ENCODE data around the gene MAOB.

MAOB gene

DNA sequence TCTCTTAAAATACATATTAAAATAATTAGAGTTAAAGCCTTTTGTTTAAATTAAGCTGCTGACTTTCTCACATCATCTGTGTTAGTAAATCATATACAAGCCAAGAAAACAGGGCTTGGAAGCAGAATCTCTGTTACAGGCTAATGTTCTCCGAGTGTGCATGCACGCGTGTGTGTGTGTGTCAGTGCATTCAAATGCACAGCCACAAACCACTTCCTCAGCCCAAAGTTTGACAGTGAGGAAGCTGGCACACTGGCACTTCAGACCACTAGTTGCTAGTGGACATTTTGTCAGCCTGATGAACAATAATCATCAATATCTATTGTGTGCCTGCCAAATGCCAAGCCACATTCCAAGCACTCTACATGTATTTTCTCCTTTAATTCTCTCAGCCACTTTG lies 5.6 kb downstream of the MAOB start:
- no peak overlapping the region for H3K4me2 ChIP-seq (ENCODE audit: low read length)
- TF ChIP-seq EZH2phosphoT487 (IDR thresholded peaks at IDR 0.05; ENCODE audit: borderline replicate concordance, low read length) (no peak), CTCF (IDR thresholded peaks at IDR 0.05; ENCODE audit: low read depth, low read length, poor library complexity, severe bottlenecking) (no peak)

DNA sequence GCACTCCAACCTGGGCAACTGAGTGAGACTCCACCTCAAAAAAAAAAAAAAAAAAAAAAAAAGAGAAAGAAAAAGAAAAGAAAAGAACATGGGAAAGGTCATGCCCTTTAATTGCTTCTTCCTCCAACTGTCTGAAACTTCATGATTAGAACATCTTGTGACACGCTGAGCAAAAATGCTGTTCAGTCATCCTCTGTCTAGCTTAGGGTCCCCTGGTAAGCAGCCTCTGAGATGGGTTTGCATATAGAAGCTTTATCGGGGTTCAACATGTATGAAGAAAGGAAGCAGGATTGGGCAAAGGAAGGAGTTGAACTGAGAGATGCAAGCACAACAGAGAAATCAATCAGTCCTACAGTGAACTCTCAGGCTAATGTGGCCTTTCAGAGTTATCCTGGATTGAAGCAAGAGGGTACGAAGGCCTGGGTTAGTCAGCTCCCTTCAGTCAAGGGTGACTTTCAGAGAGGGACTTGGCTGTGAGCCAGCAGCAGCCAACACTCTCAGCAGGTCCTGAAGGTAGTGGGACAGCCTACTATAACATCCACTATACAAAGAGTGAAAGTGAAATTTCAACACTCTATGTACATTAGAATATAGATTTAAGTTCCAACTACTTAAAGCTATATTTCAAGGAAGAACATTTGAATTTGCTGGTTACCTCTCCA lies 11.4 kb downstream of the MAOB start:
- Histone ChIP-seq H3K27ac (ENCODE audit: low read depth, low read length) (no peak overlapping the region), H3K27me3 (ENCODE audit: control insufficient read depth, low read length) (no peaks in the 10 kb centered on the region), H3K4me1 (ENCODE audit: control insufficient read depth, low read length) (no peaks in the 10 kb centered on the region), H4K20me1 (ENCODE audit: control insufficient read depth, insufficient read depth, low read depth, low read length) (no peaks in the 10 kb centered on the region), H3K9me3 (ENCODE audit: control insufficient read depth, insufficient read depth, low read length) (no peaks in the 10 kb centered on the region), H3K9me2 (replicated peaks; ENCODE audit: control insufficient read depth, low read length) (no peaks in the 10 kb centered on the region), H3F3A (ENCODE audit: control insufficient read depth, insufficient read depth) (no peaks in the 10 kb centered on the region), H3K79me2 (ENCODE audit: control insufficient read depth, low read length) (no peaks in the 10 kb centered on the region), H3K4me3 (ENCODE audit: low read length) (no peak overlapping the region), H3K4me2 (ENCODE audit: low read length) (no peak overlapping the region), H3K36me3 (ENCODE audit: control insufficient read depth, low read length) (no peaks in the 10 kb centered on the region)
- no peak for TF ChIP-seq EZH2phosphoT487 (IDR thresholded peaks at IDR 0.05; ENCODE audit: borderline replicate concordance, low read length)
- TF ChIP-seq CTCF (IDR thresholded peaks at IDR 0.05; ENCODE audit: low read depth, low read length, poor library complexity, severe bottlenecking): no peak

More for the DNA sequence above, 5.6 kb downstream of the MAOB start:
- H3K4me1 ChIP-seq (ENCODE audit: control insufficient read depth, low read length): no peaks in the 10 kb centered on the region
- no peaks in the 10 kb centered on the region for H3K36me3 ChIP-seq (ENCODE audit: control insufficient read depth, low read length)
- no peaks in the 10 kb centered on the region for H3K9me3 ChIP-seq (ENCODE audit: control insufficient read depth, insufficient read depth, low read length)
- H3K9me2 ChIP-seq (replicated peaks; ENCODE audit: control insufficient read depth, low read length): no peaks in the 10 kb centered on the region
- H3K4me3 ChIP-seq (ENCODE audit: low read length): no peak overlapping the region
- H3F3A ChIP-seq (ENCODE audit: control insufficient read depth, insufficient read depth): no peaks in the 10 kb centered on the region
- H3K27ac ChIP-seq (ENCODE audit: low read depth, low read length): no peak overlapping the region
- no peaks in the 10 kb centered on the region for H4K20me1 ChIP-seq (ENCODE audit: control insufficient read depth, insufficient read depth, low read depth, low read length)
- no peaks in the 10 kb centered on the region for H3K27me3 ChIP-seq (ENCODE audit: control insufficient read depth, low read length)
- no peaks in the 10 kb centered on the region for H3K79me2 ChIP-seq (ENCODE audit: control insufficient read depth, low read length)

DNA sequence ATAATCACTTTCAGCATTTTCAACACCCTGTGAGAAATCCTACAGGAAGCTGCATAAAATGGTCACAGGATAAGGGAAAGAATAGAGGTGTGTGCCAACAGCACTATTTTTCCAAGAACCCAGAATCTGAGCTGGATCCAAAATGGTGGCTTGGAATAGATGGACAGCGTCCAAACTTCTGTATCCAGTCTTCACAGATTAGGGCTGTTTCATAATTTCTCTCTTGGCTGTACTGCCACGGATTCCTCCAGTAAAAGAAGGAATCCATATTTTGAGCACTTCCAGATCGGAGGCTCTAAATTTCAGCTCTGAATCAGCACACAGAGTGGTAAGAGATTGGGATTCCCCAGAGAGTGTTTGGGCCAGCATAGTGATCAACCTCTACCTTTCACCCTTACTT lies 12.2 kb downstream of the MAOB start:
- Histone ChIP-seq H3K27ac (ENCODE audit: low read depth, low read length) (no peak overlapping the region), H3K4me1 (ENCODE audit: control insufficient read depth, low read length) (no peaks in the 10 kb centered on the region), H3F3A (ENCODE audit: control insufficient read depth, insufficient read depth) (no peaks in the 10 kb centered on the region), H3K4me3 (ENCODE audit: low read length) (no peak overlapping the region), H3K9me2 (replicated peaks; ENCODE audit: control insufficient read depth, low read length) (no peaks in the 10 kb centered on the region), H4K20me1 (ENCODE audit: control insufficient read depth, insufficient read depth, low read depth, low read length) (no peaks in the 10 kb centered on the region), H3K79me2 (ENCODE audit: control insufficient read depth, low read length) (no peaks in the 10 kb centered on the region), H3K9me3 (ENCODE audit: control insufficient read depth, insufficient read depth, low read length) (no peaks in the 10 kb centered on the region), H3K4me2 (ENCODE audit: low read length) (no peak overlapping the region), H3K27me3 (ENCODE audit: control insufficient read depth, low read length) (no peaks in the 10 kb centered on the region), H3K36me3 (ENCODE audit: control insufficient read depth, low read length) (no peaks in the 10 kb centered on the region)
- TF ChIP-seq EZH2phosphoT487 (IDR thresholded peaks at IDR 0.05; ENCODE audit: borderline replicate concordance, low read length) (no peak), CTCF (IDR thresholded peaks at IDR 0.05; ENCODE audit: low read depth, low read length, poor library complexity, severe bottlenecking) (no peak)

Data from DOHH2 (cell line).